Endothelial cell of umbilical vein (primary cell): ENCODE results near the gene PAX3.

ENCODE experiments used
- CTCF ChIP-seq, 2 donors: IDR thresholded peaks; 1 replicate in 1 of 2; 2 replicates in 1 of 2; pipeline ENCODE4 v1.5.1; 2011; ENCODE audit warnings: low read length in 2 of 2, mild to moderate bottlenecking in 2 of 2, moderate library complexity in 2 of 2, control low read depth in 1 of 2, inconsistent platforms in 1 of 2, low read depth in 1 of 2; ENCODE audit not compliant: insufficient read depth in 1 of 2; ENCODE audit errors: extremely low read depth in 1 of 2
- EZH2 ChIP-seq: IDR thresholded peaks from 2 replicates; pipeline ENCODE4 v1.6.1; 2012; ENCODE audit warnings: borderline replicate concordance, low read depth, mild to moderate bottlenecking, moderate library complexity, low read length, inconsistent platforms; ENCODE audit not compliant: severe bottlenecking
- JUN ChIP-seq: IDR thresholded peaks from 2 replicates; pipeline ENCODE4 v1.6.1; 2011; ENCODE audit warnings: borderline replicate concordance, low read depth; ENCODE audit not compliant: insufficient read length, insufficient read depth
- MYC ChIP-seq: IDR thresholded peaks from one replicate; pipeline ENCODE4 v1.6.1; 2011; ENCODE audit warnings: mild to moderate bottlenecking, low read depth, low read length
- POLR2A ChIP-seq: IDR thresholded peaks from 2 replicates; pipeline ENCODE4 v1.6.1; 2012; ENCODE audit warnings: low read depth, mild to moderate bottlenecking, control low read depth, low read length
- POLR2AphosphoS5 ChIP-seq: IDR thresholded peaks from 2 replicates; pipeline ENCODE4 v1.6.1; 2012; ENCODE audit warnings: low read depth, mild to moderate bottlenecking, control low read depth, low read length, moderate library complexity; ENCODE audit not compliant: insufficient read depth

GRCh38 chr2:222341331-222341730, 42.5 kb upstream of the PAX3 start:
- no peak for TF ChIP-seq CTCF (IDR thresholded peaks at IDR 0.05; ENCODE audit: extremely low read depth in 1 of 2, insufficient read depth in 1 of 2, low read depth in 1 of 2, low read length in 2 of 2)
- TF ChIP-seq POLR2A: no peak
- TF ChIP-seq MYC: no peak
- TF ChIP-seq POLR2AphosphoS5: no peak
- TF ChIP-seq EZH2: no peak
- no peak for TF ChIP-seq JUN
